ENCODE measurements around the gene MANF. TPM values are rescaled to one million over a fixed set of nuclear protein-coding genes. Genes with fewer than 3 reads are reported as not detected.
A peak's percentile ranks its signal among the peaks of the same experiment; 100 is the strongest.

MANF gene
- total and polyA plus RNA-seq, 2 experiments from 2014 or later: 48.7 to 92.7 TPM

DNA sequence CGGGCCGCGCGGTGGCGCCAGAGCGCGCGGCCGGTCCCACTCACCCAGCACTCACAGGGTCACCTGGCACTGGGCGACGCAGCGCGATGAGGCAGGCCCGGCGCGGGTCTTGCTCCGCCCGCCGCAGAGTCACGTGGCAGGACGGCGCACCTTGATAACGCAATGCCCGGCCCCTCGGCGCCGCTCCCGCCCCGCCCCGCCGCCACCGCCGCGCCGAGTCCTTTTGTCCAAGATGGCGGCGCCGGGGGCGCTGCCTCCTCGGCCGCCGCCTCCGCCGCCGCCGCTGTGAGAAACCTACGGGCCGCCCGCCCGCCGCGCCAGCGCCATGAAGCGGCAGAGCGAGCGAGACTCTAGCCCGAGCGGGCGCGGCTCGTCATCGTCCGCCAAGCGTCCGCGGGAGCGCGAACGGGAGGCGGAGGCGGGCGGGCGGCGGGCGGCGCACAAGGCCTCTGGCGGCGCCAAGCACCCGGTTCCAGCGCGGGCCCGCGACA, 6.0 kb downstream of the MANF start, which contains the start of gene RBM15B:
RBM15B (plus strand) TSS at position 211 of the 491 bp plus-strand sequence; CDS start at position 326, 115 bp downstream.
- peak; percentile 86; the same call in 2 of the 3 replicates for ATAC-seq
- Histone ChIP-seq H3K27ac (ENCODE audit: low read depth) (peak within 1 kb of the TSS; percentile 95), H3K4me3 (peak within 1 kb of the TSS; percentile 82), H2AFZ (no peak within 1 kb of the TSS), H4K20me1 (replicated peaks; ENCODE audit: insufficient read depth) (peaks cover 50% of the 10 kb centered on the region), H3K27me3 (ENCODE audit: insufficient read depth) (no peaks in the 10 kb centered on the region), H3K36me3 (ENCODE audit: insufficient read depth) (peaks cover 33% of the 10 kb centered on the region), H3K4me1 (ENCODE audit: insufficient read depth) (peaks cover 27% of the 10 kb centered on the region), H3K4me2 (peak within 1 kb of the TSS; percentile 91), H3K79me2 (replicated peaks; ENCODE audit: insufficient read depth) (peaks cover 66% of the 10 kb centered on the region), H3F3A (replicated peaks; ENCODE audit: low read depth) (peaks cover 43% of the 10 kb centered on the region), H3K9me2 (ENCODE audit: insufficient read depth) (no peaks in the 10 kb centered on the region)
- Mint-ChIP-seq H3K9me3 (peaks cover 20% of the 10 kb centered on the region; the same call in 2 of the 3 replicates), H3K27ac (peak within 1 kb of the TSS; percentile 96), H3K27me3 (ENCODE audit: insufficient read depth, low read depth, poor library complexity) (peaks cover 20% of the 10 kb centered on the region), H3K36me3 (ENCODE audit: low read depth) (peaks cover 86% of the 10 kb centered on the region), H3K4me3 (peak within 1 kb of the TSS; percentile 85), H3K4me1 (peaks cover 48% of the 10 kb centered on the region)
- no peak for DNase-seq (ENCODE audit: low spot score)
- TF ChIP-seq ZNF114 (CRISPR knock-in tag; IDR thresholded peaks at IDR 0.05) (no peak), POLR2AphosphoS5 (IDR thresholded peaks at IDR 0.05; ENCODE audit: low read depth) (peak; percentile 78), CREB1 (CRISPR knock-in tag; IDR thresholded peaks at IDR 0.05; ENCODE audit: low read depth) (peak; percentile 98), EZH2 (IDR thresholded peaks at IDR 0.05; ENCODE audit: low read depth, unreplicated experiment) (no peak), ZNF331 (CRISPR knock-in tag; IDR thresholded peaks at IDR 0.05; ENCODE audit: low read depth) (no peak)
- TF ChIP-seq, protein P1, sequence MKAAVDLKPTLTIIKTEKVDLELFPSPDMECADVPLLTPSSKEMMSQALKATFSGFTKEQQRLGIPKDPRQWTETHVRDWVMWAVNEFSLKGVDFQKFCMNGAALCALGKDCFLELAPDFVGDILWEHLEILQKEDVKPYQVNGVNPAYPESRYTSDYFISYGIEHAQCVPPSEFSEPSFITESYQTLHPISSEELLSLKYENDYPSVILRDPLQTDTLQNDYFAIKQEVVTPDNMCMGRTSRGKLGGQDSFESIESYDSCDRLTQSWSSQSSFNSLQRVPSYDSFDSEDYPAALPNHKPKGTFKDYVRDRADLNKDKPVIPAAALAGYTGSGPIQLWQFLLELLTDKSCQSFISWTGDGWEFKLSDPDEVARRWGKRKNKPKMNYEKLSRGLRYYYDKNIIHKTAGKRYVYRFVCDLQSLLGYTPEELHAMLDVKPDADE (IDR thresholded peaks at IDR 0.05): peak; percentile 60
- TF ChIP-seq, protein P2, sequence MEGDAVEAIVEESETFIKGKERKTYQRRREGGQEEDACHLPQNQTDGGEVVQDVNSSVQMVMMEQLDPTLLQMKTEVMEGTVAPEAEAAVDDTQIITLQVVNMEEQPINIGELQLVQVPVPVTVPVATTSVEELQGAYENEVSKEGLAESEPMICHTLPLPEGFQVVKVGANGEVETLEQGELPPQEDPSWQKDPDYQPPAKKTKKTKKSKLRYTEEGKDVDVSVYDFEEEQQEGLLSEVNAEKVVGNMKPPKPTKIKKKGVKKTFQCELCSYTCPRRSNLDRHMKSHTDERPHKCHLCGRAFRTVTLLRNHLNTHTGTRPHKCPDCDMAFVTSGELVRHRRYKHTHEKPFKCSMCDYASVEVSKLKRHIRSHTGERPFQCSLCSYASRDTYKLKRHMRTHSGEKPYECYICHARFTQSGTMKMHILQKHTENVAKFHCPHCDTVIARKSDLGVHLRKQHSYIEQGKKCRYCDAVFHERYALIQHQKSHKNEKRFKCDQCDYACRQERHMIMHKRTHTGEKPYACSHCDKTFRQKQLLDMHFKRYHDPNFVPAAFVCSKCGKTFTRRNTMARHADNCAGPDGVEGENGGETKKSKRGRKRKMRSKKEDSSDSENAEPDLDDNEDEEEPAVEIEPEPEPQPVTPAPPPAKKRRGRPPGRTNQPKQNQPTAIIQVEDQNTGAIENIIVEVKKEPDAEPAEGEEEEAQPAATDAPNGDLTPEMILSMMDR (conservative IDR thresholded peaks at IDR 0.05; ENCODE audit: low read depth in 2 of 2): peak; percentile 59 to 94

DNA sequence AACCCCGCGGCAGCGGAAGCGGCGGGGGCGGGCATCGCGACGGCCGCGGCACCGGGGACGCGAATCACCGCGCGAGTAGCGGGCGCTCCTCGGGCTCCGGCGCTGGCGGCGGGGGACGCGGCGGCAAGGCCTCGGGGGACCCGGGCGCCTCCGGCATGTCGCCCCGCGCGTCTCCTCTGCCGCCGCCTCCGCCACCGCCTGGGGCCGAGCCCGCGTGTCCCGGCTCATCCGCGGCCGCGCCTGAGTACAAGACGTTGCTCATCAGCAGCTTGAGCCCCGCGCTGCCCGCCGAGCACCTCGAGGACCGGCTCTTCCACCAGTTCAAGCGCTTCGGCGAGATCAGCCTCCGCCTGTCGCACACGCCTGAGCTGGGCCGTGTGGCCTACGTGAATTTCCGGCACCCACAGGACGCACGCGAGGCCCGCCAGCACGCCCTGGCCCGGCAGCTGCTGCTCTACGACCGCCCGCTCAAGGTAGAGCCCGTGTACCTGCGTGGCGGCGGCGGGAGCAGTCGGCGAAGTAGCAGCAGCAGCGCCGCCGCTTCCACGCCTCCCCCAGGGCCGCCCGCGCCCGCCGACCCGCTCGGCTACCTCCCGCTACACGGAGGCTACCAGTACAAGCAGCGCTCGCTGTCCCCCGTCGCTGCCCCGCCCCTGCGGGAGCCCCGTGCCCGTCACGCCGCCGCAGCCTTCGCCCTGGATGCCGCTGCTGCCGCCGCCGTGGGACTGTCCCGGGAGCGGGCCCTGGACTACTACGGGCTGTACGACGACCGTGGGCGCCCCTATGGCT, 6.7 kb downstream of the MANF start:
- Histone ChIP-seq H3K36me3 (ENCODE audit: insufficient read depth) (peaks cover 36% of the 10 kb centered on the region), H3K4me3 (peak overlapping the region; percentile 82), H3K27me3 (ENCODE audit: insufficient read depth) (no peaks in the 10 kb centered on the region), H3K27ac (ENCODE audit: low read depth) (peak overlapping the region; percentile 50; the same call in 1 of the 2 replicates), H3K79me2 (replicated peaks; ENCODE audit: insufficient read depth) (peaks cover 60% of the 10 kb centered on the region), H3K4me1 (ENCODE audit: insufficient read depth) (peaks cover 21% of the 10 kb centered on the region), H3K9me2 (ENCODE audit: insufficient read depth) (no peaks in the 10 kb centered on the region), H3F3A (replicated peaks; ENCODE audit: low read depth) (peaks cover 43% of the 10 kb centered on the region), H3K4me2 (peak overlapping the region; percentile 91), H2AFZ (no peak overlapping the region), H4K20me1 (replicated peaks; ENCODE audit: insufficient read depth) (peaks cover 43% of the 10 kb centered on the region)
- TF ChIP-seq ZNF331 (CRISPR knock-in tag; IDR thresholded peaks at IDR 0.05; ENCODE audit: low read depth): no peak
- peak; percentile 15 for TF ChIP-seq POLR2AphosphoS5 (IDR thresholded peaks at IDR 0.05; ENCODE audit: low read depth)
- DNase-seq (ENCODE audit: low spot score) (peak; percentile 51), ATAC-seq (peak; percentile 4; the same call in 2 of the 3 replicates)
- Mint-ChIP-seq H3K9me3 (peaks cover 20% of the 10 kb centered on the region; the same call in 2 of the 3 replicates), H3K4me3 (peak overlapping the region; percentile 85), H3K4me1 (peaks cover 45% of the 10 kb centered on the region), H3K36me3 (ENCODE audit: low read depth) (peaks cover 86% of the 10 kb centered on the region), H3K27ac (peak overlapping the region; percentile 96), H3K27me3 (ENCODE audit: insufficient read depth, low read depth, poor library complexity) (peaks cover 18% of the 10 kb centered on the region)

Measured in GM23338 (cell line).